WI38 (cell line): ENCODE measurements around the gene FOXN3.

Experiments used
- H3K4me3 ChIP-seq: 2 replicates; pipeline ENCODE4 v1.5.1; 2011; ENCODE audit warnings: low read depth, mild to moderate bottlenecking, control low read depth, low read length
- TF ChIP-seq, protein P1 (sequence below): IDR thresholded peaks from 2 replicates; pipeline ENCODE4 v1.5.1; 2012; ENCODE audit warnings: low read depth, mild to moderate bottlenecking, control low read depth, low read length

Gene FOXN3

DNA sequence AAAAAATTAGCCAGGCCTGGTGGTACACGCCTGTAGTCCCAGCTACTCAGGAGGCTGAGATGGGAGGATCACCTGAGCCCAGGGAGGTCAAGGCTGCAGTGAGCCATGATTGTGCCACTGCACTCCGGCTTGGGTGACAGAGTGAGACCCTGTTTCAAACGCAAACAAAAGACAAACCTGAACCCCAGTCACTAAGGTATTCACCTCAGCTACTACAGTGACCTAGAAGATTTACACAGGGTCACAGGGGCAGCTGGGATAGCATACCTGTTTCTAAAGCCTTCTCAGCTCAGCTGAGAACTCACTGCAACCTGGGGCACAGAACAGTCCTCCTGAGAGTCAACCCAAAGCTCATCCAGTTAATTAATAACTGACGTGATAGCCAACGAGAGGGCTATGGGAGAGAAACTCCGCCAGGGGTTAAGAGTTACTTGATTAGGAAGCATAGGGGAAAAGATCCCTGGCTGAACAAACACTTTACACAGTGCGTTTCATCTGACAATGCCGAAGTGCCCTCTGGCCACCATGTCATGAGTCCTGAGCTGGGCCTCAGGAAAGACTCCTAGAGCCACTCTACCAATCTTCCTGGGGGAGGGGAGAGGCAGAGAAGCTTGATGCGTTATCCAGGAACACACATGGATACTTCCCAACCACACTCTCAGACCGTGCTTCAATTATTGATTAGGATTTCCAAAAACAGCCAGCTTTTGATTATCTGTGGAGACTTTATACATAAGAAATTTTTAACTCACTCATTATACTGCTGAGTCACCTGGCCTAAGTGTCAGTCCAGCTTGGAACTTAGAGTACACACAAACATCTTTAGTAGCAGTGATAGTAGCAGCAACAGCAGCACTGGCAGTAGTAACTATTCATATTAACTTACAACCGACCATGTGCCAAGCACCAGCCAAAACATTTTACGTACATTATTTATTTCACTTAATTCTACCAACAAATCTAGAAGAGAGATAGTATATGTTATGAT lies 48.2 kb downstream of the FOXN3 start:
- no peak overlapping the region for H3K4me3 ChIP-seq
- TF ChIP-seq, protein P1, sequence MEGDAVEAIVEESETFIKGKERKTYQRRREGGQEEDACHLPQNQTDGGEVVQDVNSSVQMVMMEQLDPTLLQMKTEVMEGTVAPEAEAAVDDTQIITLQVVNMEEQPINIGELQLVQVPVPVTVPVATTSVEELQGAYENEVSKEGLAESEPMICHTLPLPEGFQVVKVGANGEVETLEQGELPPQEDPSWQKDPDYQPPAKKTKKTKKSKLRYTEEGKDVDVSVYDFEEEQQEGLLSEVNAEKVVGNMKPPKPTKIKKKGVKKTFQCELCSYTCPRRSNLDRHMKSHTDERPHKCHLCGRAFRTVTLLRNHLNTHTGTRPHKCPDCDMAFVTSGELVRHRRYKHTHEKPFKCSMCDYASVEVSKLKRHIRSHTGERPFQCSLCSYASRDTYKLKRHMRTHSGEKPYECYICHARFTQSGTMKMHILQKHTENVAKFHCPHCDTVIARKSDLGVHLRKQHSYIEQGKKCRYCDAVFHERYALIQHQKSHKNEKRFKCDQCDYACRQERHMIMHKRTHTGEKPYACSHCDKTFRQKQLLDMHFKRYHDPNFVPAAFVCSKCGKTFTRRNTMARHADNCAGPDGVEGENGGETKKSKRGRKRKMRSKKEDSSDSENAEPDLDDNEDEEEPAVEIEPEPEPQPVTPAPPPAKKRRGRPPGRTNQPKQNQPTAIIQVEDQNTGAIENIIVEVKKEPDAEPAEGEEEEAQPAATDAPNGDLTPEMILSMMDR = no peak

DNA sequence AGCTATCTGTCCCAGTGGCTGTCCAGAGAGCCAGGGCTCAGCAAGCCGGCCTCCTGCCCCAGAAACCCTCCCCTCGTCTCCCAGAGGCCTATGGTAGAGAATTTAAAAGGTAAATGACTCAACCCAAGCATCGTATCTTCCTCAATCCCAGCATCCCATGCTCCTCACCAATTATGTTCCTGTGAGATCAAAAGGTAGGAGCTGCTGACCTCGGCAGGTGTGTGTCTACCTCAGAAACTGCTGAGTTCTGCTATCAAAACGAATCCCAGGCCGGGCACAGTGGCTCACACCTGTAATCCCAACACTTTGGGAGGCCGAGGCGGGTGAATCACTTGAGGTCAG lies 49.3 kb downstream of the FOXN3 start:
- H3K4me3 ChIP-seq = no peak overlapping the region
- TF ChIP-seq, protein P1 = no peak

DNA sequence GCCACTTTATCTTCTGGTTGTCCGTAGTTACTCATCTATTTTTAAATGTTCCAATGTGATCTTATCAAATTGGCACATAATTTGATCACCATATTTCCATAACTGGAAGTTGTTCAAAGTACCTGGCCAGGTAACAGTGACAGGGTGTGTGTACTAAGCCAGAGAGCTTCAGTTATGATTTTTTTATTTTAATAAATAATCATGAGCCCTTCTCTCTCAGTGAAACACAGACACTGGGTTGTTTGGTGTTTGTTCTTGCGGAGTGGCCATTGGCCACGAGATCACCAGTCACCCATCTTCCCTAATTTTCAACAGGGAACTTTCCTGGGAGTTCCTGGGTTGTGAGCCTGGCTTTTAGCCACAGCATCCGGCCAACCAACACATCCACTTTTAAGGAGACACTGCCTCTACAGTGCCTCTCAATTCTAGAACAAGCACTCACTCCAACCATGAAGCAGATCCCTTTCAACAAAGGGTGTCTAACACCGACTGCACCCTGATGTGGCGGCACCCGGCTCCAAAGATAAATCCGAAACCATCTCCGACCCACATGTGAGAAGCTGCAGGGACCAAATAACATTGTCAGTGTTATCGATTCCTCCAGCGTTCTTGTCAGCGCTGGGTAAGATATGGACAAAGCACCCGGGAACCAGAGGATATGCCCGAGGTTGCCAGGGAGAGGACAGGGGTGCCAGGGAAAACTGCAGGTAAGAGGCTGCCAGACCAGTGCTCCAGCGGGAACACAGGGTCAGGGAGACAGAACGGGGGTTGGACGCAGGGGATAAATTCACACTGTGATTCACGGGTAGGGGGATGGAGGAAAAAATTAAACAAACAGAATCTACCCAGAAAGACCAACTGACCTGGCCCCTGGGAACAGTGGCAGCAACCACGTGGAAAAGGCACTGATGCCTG lies 49.9 kb downstream of the FOXN3 start:
- H3K4me3 ChIP-seq = no peak overlapping the region
- TF ChIP-seq, protein P1 = no peak

DNA sequence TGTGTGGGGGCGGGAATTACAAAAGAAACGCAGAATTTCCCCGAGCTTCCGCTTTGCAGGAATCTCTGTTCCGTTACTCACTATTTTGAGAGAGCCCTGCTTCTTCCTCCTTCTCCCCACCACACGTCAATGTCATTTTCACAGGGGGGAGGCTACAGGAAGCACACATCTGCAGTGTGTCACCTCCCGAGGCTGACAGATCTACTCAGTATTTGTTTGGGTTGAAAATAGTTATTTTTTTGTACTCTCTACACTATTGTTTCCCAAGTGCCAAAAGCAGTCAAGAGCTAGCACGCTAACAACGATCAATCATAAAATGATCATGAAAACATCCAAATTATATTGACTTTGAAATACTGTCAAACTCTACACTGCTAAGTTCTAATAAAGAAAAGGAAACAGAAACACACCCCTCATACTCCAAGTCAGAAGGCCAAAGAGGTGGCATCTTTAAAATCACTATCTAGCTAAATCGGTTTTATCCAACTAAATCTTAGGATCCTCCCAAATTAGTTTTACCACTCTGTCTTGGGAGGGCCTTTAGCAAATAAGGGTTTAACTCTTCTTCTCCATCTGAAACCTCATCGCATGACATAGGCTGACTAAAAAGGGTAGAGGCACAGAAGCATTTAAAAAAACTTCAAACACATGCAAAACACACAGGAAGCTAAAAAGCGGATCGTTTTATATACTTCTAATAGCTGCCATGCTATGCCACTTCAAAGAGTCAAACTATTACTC lies 51.8 kb downstream of the FOXN3 start:
- H3K4me3 ChIP-seq = no peak overlapping the region
- TF ChIP-seq, protein P1 = no peak

DNA sequence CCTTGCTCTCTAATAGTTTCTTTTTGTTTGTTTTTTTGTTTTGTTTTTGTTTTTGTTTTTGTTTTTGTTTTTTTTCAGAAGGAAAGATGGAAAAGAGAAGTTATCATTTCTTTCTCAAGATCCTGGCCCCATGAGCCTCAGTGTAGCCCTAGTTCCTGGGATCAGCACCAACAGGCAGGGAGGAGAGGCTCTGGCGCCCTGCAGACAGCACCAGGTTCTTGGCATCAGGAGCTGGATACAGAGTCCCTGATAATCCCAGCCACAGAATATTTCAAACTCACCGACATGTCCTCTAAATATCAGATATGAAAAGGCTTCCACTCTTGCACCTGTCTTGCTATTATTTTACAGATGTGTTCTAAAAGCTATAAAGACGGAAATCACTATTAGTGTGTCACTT lies 52.7 kb downstream of the FOXN3 start:
- no peak overlapping the region for H3K4me3 ChIP-seq
- TF ChIP-seq, protein P1 = no peak

DNA sequence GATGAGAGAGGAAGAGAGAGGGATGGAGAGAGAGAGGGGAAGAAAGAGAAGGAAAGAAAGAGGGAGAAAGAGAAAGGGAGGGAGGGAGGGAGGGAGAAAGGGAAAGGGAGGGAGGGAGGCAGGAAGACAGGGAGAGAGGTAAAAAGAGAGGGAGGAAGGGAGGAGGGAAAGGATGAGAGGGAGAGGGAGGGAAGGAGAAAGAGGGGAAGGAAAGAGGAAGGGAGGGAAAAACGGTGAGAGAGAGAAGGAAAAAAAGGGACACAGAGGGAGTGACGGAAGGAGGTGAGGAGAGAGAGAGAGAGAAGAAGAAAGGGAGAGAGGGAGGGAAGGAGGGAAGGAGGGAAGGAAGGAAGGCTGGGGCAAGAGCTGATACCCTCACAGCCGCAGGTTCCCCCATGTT lies 56.8 kb downstream of the FOXN3 start:
- no peak overlapping the region for H3K4me3 ChIP-seq
- TF ChIP-seq, protein P1 = no peak
